Transverse colon (tissue), 4 donors: ENCODE results near the gene VPS26C.

Experiments
- EP300 ChIP-seq: sonication (generic); formaldehyde crosslinking; IDR thresholded peaks from one replicate; pipeline ENCODE4 v1.6.1; 2017; ENCODE audit warnings: antibody characterized with exemption, low read depth
- POLR2A ChIP-seq: fragments of 450-650 bp; IDR thresholded peaks from one replicate; pipeline ENCODE4 v1.6.1; 2016; ENCODE audit warnings: antibody characterized with exemption, mild to moderate bottlenecking, moderate library complexity
- POLR2AphosphoS5 ChIP-seq, 3 donors: sonication (generic); formaldehyde crosslinking; IDR thresholded peaks; one replicate each; pipeline ENCODE4 v1.6.1; 2016; ENCODE audit warnings: antibody characterized with exemption in 3 of 3
- TF ChIP-seq, protein P1 (sequence below), 5 experiments: fragments of 200-600 bp in 3 of 5; fragments of 450-650 bp in 2 of 5; sonication (generic) in 3 of 5; IDR thresholded peaks; 1 replicate in 2 of 5; 2 replicates in 3 of 5; pipeline ENCODE4 v1.5.1; 2016 to 2017; ENCODE audit warnings: antibody characterized with exemption in 5 of 5, inconsistent platforms in 3 of 5, mild to moderate bottlenecking in 2 of 5, moderate library complexity in 1 of 5

DNA sequence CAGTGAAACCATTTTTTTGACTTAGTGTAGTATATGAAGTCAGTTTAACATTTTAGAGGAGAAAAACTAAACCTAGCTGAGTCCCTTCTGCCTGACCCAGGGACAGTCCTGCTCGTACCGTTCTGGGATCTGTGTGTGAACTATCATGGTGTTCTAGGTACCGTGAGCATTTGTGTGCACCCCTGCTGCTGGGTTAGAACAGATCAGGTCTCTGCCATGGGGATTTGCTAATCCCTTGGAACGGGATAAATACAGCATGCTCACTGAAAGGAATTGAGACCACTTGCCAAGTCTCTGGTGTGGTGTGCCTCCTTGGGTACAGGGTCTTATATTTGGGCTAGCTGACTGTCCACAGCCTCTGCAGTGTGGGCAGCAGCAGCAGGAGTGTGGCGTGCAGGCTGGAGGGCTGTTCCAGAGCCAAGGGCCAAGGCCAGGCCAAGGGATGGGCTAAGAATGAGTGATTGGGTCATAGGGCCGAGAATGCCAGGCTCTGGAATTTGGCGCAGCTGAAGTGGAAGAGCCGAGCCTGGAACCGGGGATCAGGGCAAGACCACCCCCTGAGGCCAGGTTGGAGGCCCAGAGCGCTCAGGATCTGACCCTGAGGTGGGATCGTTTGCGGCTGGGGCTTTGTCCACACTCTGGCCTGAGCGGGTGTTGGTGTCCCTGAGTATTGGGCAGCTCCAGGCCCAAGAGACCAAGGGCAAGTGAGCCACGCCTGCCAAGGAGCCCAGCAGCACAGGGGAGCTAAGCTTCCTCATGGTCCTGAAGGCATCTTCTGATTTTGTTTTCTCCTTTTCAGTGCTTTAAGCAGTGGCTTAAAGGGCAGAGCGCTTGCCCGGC is 66.3 kb downstream of the VPS26C start:
- TF ChIP-seq POLR2A: no peak
- TF ChIP-seq, protein P1, sequence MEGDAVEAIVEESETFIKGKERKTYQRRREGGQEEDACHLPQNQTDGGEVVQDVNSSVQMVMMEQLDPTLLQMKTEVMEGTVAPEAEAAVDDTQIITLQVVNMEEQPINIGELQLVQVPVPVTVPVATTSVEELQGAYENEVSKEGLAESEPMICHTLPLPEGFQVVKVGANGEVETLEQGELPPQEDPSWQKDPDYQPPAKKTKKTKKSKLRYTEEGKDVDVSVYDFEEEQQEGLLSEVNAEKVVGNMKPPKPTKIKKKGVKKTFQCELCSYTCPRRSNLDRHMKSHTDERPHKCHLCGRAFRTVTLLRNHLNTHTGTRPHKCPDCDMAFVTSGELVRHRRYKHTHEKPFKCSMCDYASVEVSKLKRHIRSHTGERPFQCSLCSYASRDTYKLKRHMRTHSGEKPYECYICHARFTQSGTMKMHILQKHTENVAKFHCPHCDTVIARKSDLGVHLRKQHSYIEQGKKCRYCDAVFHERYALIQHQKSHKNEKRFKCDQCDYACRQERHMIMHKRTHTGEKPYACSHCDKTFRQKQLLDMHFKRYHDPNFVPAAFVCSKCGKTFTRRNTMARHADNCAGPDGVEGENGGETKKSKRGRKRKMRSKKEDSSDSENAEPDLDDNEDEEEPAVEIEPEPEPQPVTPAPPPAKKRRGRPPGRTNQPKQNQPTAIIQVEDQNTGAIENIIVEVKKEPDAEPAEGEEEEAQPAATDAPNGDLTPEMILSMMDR (IDR thresholded peaks at IDR 0.05): no peak
- TF ChIP-seq EP300: no peak
- no peak for TF ChIP-seq POLR2AphosphoS5 (IDR thresholded peaks at IDR 0.05)
